Trophoblast cell (in vitro differentiated cells and primary cell): ENCODE data around the gene CPEB1.

Experiments
- DNase-seq, 2 donors: peaks; one replicate each; pipeline ENCODE4 v3.0.0-alpha.2; 2016
- H2AFZ ChIP-seq: 2 replicates; pipeline ENCODE4 v1.6.1; 2013; ENCODE audit warnings: low read length, moderate library complexity, mild to moderate bottlenecking; ENCODE audit not compliant: insufficient read depth, poor library complexity
- H2AK5ac ChIP-seq: 2 replicates; pipeline ENCODE4 v1.6.1; 2013; ENCODE audit warnings: mild to moderate bottlenecking, low read length
- H2BK120ac ChIP-seq: 2 replicates; pipeline ENCODE4 v1.6.1; 2013; ENCODE audit warnings: low read length, mild to moderate bottlenecking, moderate library complexity; ENCODE audit not compliant: insufficient read depth, poor library complexity
- H2BK12ac ChIP-seq: 2 replicates; pipeline ENCODE4 v1.6.1; 2013; ENCODE audit warnings: mild to moderate bottlenecking, low read length, moderate library complexity
- H2BK5ac ChIP-seq: 2 replicates; pipeline ENCODE4 v1.6.1; 2013; ENCODE audit warnings: low read length, low read depth, moderate library complexity, mild to moderate bottlenecking; ENCODE audit not compliant: poor library complexity
- H3K14ac ChIP-seq: 2 replicates; pipeline ENCODE4 v1.6.1; 2013; ENCODE audit warnings: mild to moderate bottlenecking, low read length
- H3K18ac ChIP-seq: 2 replicates; pipeline ENCODE4 v1.6.1; 2013; ENCODE audit warnings: mild to moderate bottlenecking, low read length
- H3K23ac ChIP-seq: 2 replicates; pipeline ENCODE4 v1.6.1; 2013; ENCODE audit warnings: low read length
- H3K27ac ChIP-seq: 2 replicates; pipeline ENCODE4 v1.5.1; 2013; ENCODE audit warnings: low read depth, mild to moderate bottlenecking, inconsistent platforms, low read length, moderate library complexity
- H3K27me3 ChIP-seq: 2 replicates; pipeline ENCODE4 v1.6.1; 2013; ENCODE audit warnings: inconsistent platforms, mild to moderate bottlenecking, low read length, moderate library complexity; ENCODE audit not compliant: insufficient read depth
- H3K36me3 ChIP-seq, 2 experiments: 1 replicate in 1 of 2; 2 replicates in 1 of 2; pipeline ENCODE4 v1.6.1; 2013; ENCODE audit warnings: low read length in 2 of 2, mild to moderate bottlenecking in 2 of 2, moderate library complexity in 1 of 2; ENCODE audit not compliant: insufficient read depth in 2 of 2, control insufficient read depth in 1 of 2
- H3K4ac ChIP-seq: 2 replicates; pipeline ENCODE4 v1.6.1; 2013; ENCODE audit warnings: low read depth, mild to moderate bottlenecking, low read length, moderate library complexity
- H3K4me1 ChIP-seq, 2 experiments: 1 replicate in 1 of 2; 2 replicates in 1 of 2; pipeline ENCODE4 v1.6.1; 2013; ENCODE audit warnings: low read length in 2 of 2, mild to moderate bottlenecking in 2 of 2, moderate library complexity in 1 of 2; ENCODE audit not compliant: insufficient read depth in 2 of 2, control insufficient read depth in 1 of 2
- H3K4me2 ChIP-seq: 2 replicates; pipeline ENCODE4 v1.6.1; 2013; ENCODE audit warnings: inconsistent platforms, mild to moderate bottlenecking, low read length, moderate library complexity
- H3K4me3 ChIP-seq: 2 replicates; pipeline ENCODE4 v1.5.1; 2013; ENCODE audit warnings: mild to moderate bottlenecking, low read depth, low read length, inconsistent platforms
- H3K79me1 ChIP-seq: one replicate; pipeline ENCODE4 v1.6.1; 2013; ENCODE audit warnings: low read length
- H3K79me2 ChIP-seq: 2 replicates; pipeline ENCODE4 v1.6.1; 2013; ENCODE audit warnings: low read length, mild to moderate bottlenecking; ENCODE audit not compliant: control insufficient read depth, insufficient read depth, poor library complexity
- H3K9ac ChIP-seq: 2 replicates; pipeline ENCODE4 v1.6.1; 2013; ENCODE audit warnings: mild to moderate bottlenecking, low read length
- H3K9me3 ChIP-seq: 2 replicates; pipeline ENCODE4 v1.6.1; 2013; ENCODE audit warnings: low read depth, mild to moderate bottlenecking, control low read depth, inconsistent platforms, low read length; ENCODE audit not compliant: insufficient read depth
- H4K12ac ChIP-seq: 2 replicates; pipeline ENCODE4 v1.6.1; 2013; ENCODE audit warnings: low read depth, mild to moderate bottlenecking, low read length, moderate library complexity
- H4K8ac ChIP-seq: 2 replicates; pipeline ENCODE4 v1.6.1; 2013; ENCODE audit warnings: low read depth, mild to moderate bottlenecking, low read length, moderate library complexity
- H4K91ac ChIP-seq: one replicate; pipeline ENCODE4 v1.6.1; 2013; ENCODE audit warnings: low read depth, mild to moderate bottlenecking, low read length, moderate library complexity
- WGBS: extraction: QIAGEN DNeasy Blood & Tissue Kit; methylation state at CpG from one replicate; pipeline ENCODE4 v1.1.7; 2013; ENCODE audit warnings: missing lambda C conversion rate; ENCODE audit not compliant: insufficient read length, insufficient coverage; ENCODE audit errors: extremely low coverage; 5-methylcytosine and 5-hydroxymethylcytosine counted together

Gene CPEB1

GRCh38 chr15:82533801-82534200 lies 113.4 kb downstream of the CPEB1 start:
- Histone ChIP-seq H2BK120ac (no peak overlapping the region), H4K12ac (no peak overlapping the region), H3K9me3 (no peaks in the 10 kb centered on the region), H3K9ac (no peak overlapping the region), H3K79me2 (no peaks in the 10 kb centered on the region), H3K27ac (no peak overlapping the region), H4K8ac (no peak overlapping the region), H4K91ac (no peak overlapping the region), H2BK12ac (no peak overlapping the region), H3K4me1 (peaks cover 3% of the 10 kb centered on the region in 2 experiments), H3K27me3 (no peaks in the 10 kb centered on the region), H3K36me3 (peaks cover 30 to 49% of the 10 kb centered on the region in 2 experiments), H3K18ac (no peak overlapping the region), H3K23ac (no peak overlapping the region), H2AK5ac (no peak overlapping the region), H3K4ac (no peak overlapping the region), H3K4me2 (no peak overlapping the region), H2AFZ (no peak overlapping the region), H3K4me3 (peak overlapping the region; percentile 28), H3K14ac (no peak overlapping the region), H2BK5ac (no peak overlapping the region), H3K79me1 (peaks cover 2% of the 10 kb centered on the region)
- WGBS = no CpG with 5 or more reads among the region's 3 CpGs
- DNase-seq = no peak

GRCh38 chr15:82532991-82533481 lies 114.1 kb downstream of the CPEB1 start:
- Histone ChIP-seq H3K14ac (no peak overlapping the region), H3K79me2 (no peaks in the 10 kb centered on the region), H2BK5ac (no peak overlapping the region), H3K27ac (no peak overlapping the region), H3K23ac (no peak overlapping the region), H3K9ac (no peak overlapping the region), H3K27me3 (no peaks in the 10 kb centered on the region), H3K4me1 (peaks cover 3% of the 10 kb centered on the region in 2 experiments), H4K91ac (no peak overlapping the region), H3K18ac (no peak overlapping the region), H3K4me3 (no peak overlapping the region), H2AFZ (no peak overlapping the region), H2AK5ac (no peak overlapping the region), H3K9me3 (no peaks in the 10 kb centered on the region), H4K12ac (no peak overlapping the region), H2BK120ac (no peak overlapping the region), H3K4me2 (no peak overlapping the region), H4K8ac (no peak overlapping the region), H3K79me1 (peaks cover 2% of the 10 kb centered on the region), H3K36me3 (peaks cover 30 to 42% of the 10 kb centered on the region in 2 experiments), H3K4ac (no peak overlapping the region), H2BK12ac (no peak overlapping the region)
- no peak for DNase-seq
- no CpG with 5 or more reads among the region's 15 CpGs for WGBS

- H3K14ac ChIP-seq = no peak overlapping the region
- no peak overlapping the region for H3K27ac ChIP-seq
- H4K12ac ChIP-seq = no peak overlapping the region
Measured at GRCh38 chr15:82532383-82532990, 114.7 kb downstream of the CPEB1 start.

GRCh38 chr15:82531496-82532382 lies 115.4 kb downstream of the CPEB1 start:
- H3K14ac ChIP-seq = no peak overlapping the region
- DNase-seq = no peak
- H4K12ac ChIP-seq = peak overlapping the region; percentile 26
- H2BK5ac ChIP-seq = no peak overlapping the region
- no peaks in the 10 kb centered on the region for H3K27me3 ChIP-seq
- H3K79me1 ChIP-seq = peaks cover 2% of the 10 kb centered on the region
- no peak overlapping the region for H3K27ac ChIP-seq
- no peak overlapping the region for H3K9ac ChIP-seq
- H4K91ac ChIP-seq = no peak overlapping the region
- H2BK120ac ChIP-seq = no peak overlapping the region
- H3K9me3 ChIP-seq = no peaks in the 10 kb centered on the region
- no peak overlapping the region for H3K4me2 ChIP-seq
- H3K4ac ChIP-seq = no peak overlapping the region
- H3K79me2 ChIP-seq = no peaks in the 10 kb centered on the region
- peaks cover 23 to 29% of the 10 kb centered on the region in 2 experiments for H3K36me3 ChIP-seq
- peaks cover 0 to 3% of the 10 kb centered on the region in 2 experiments for H3K4me1 ChIP-seq
- H3K4me3 ChIP-seq = no peak overlapping the region
- H3K18ac ChIP-seq = no peak overlapping the region
- no peak overlapping the region for H3K23ac ChIP-seq
- H2BK12ac ChIP-seq = no peak overlapping the region
- H2AK5ac ChIP-seq = no peak overlapping the region
- no peak overlapping the region for H4K8ac ChIP-seq
- H2AFZ ChIP-seq = no peak overlapping the region
- WGBS = no CpG with 5 or more reads among the region's 11 CpGs

More at GRCh38 chr15:82532383-82532990, 114.7 kb downstream of the CPEB1 start:
- Histone ChIP-seq H3K18ac (no peak overlapping the region), H2BK5ac (no peak overlapping the region), H3K23ac (no peak overlapping the region), H3K9me3 (no peaks in the 10 kb centered on the region), H3K4me3 (no peak overlapping the region), H4K8ac (no peak overlapping the region), H2AFZ (no peak overlapping the region), H3K27me3 (no peaks in the 10 kb centered on the region), H3K79me2 (no peaks in the 10 kb centered on the region), H3K4ac (no peak overlapping the region), H2AK5ac (no peak overlapping the region), H3K79me1 (peaks cover 2% of the 10 kb centered on the region), H3K9ac (no peak overlapping the region), H4K91ac (no peak overlapping the region), H2BK120ac (no peak overlapping the region), H3K4me2 (no peak overlapping the region), H3K36me3 (peaks cover 27 to 36% of the 10 kb centered on the region in 2 experiments), H3K4me1 (peaks cover 0 to 3% of the 10 kb centered on the region in 2 experiments), H2BK12ac (no peak overlapping the region)
- no CpG with 5 or more reads among the region's 9 CpGs for WGBS
- DNase-seq = no peak
